ENCODE measurements around the gene SYPL1. TPM values are rescaled to one million over a fixed set of nuclear protein-coding genes. Genes with fewer than 3 reads are reported as not detected.

SYPL1 gene
- total and polyA plus RNA-seq, 4 experiments from 2014 or later = 46.9 to 78.3 (median 61.7) TPM

DNA sequence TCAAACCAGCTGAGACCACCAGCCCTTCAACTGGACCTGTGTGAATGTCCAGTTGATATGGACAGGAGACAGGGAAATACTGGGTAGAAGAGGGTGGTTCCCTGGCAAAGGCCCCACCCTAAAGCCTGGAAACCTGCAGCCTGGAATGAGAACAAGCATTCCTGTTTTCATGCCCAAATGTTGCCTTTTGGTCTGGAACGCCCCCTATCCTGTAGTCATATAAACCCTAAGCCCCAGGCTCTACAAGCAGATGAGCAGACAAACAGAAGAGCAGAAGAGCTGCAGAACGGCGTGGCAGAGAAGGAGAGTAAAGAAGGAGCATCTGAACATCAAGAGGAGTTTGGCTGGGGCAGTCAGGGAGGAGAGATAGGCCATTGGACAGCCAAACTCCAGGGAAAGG lies 38.4 kb downstream of the SYPL1 start:
- no peaks in the 10 kb centered on the region for H3K27me3 ChIP-seq (ENCODE audit: insufficient read depth, low read length)
- ChIA-PET CTCF (ENCODE audit: partially characterized antibody) (interaction anchor here (1.2 to 5.2 kb wide), 5 partner anchors 16 to 389 kb away, joined by 3 to 50 read pairs (median 15); no protein-coding TSS in a partner anchor), POLR2A (ENCODE audit: partially characterized antibody) (interaction anchor here (4.8 kb wide), 1 partner anchor 39 kb away, joined by 142 read pairs; the partner anchor contains the start of gene SYPL1)
- no peak overlapping the region for H3K4me3 ChIP-seq (ENCODE audit: low read length in 2 of 2)
- no peaks in the 10 kb centered on the region for H3K36me3 Mint-ChIP-seq
- peaks cover 43% of the 10 kb centered on the region for H3K4me1 ChIP-seq (ENCODE audit: insufficient read depth, low read length)
- H3K27ac Mint-ChIP-seq = peak overlapping the region in 6 of 7 donors; percentile 18 to 93 (median 76)
- peaks cover 30 to 67% (median 47%) of the 10 kb centered on the region in 4 donors for H3K4me1 Mint-ChIP-seq
- no peak overlapping the region for H3K4me3 Mint-ChIP-seq
- no peaks in the 10 kb centered on the region for H3K9me3 Mint-ChIP-seq
- no peaks in the 10 kb centered on the region for H3K36me3 ChIP-seq (ENCODE audit: insufficient read depth, low read length)
- H3K27me3 Mint-ChIP-seq = no peaks in the 10 kb centered on the region
- H3K27ac ChIP-seq (ENCODE audit: low read depth, low read length) = no peak overlapping the region
- no peaks in the 10 kb centered on the region for H3K9me3 ChIP-seq (ENCODE audit: control insufficient read depth in 1 of 2, low read length in 2 of 2)
- DNase-seq = no peak
- intact Hi-C loops (cut with micrococcal nuclease) = no loop called here

DNA sequence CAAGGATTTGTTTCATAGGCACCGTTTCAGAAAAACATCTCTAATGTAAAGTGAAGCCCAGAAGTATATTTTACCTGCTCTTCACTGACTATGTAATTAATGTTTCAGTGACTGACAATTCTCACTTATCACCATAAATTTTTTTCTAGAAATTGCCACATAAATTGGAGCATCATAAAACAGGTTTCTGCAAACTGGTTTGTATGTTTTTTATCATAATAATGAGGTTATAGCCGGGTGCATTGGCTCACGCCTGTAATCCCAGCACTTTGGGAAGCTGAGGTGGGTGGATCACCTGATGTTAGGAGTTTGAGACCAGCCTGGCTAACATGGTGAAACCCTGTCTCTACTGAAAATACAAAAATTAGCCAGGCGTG lies 39.4 kb downstream of the SYPL1 start:
- Histone ChIP-seq H3K4me1 (ENCODE audit: insufficient read depth, low read length) (peaks cover 43% of the 10 kb centered on the region), H3K27ac (ENCODE audit: low read depth, low read length) (no peak overlapping the region), H3K27me3 (ENCODE audit: insufficient read depth, low read length) (no peaks in the 10 kb centered on the region), H3K9me3 (ENCODE audit: control insufficient read depth in 1 of 2, low read length in 2 of 2) (no peaks in the 10 kb centered on the region), H3K4me3 (ENCODE audit: low read length in 2 of 2) (no peak overlapping the region), H3K36me3 (ENCODE audit: insufficient read depth, low read length) (no peaks in the 10 kb centered on the region)
- no peaks in the 10 kb centered on the region for H3K9me3 Mint-ChIP-seq
- intact Hi-C loops (cut with micrococcal nuclease) = no loop called here
- no peak overlapping the region for H3K4me3 Mint-ChIP-seq
- no peak for DNase-seq
- H3K27me3 Mint-ChIP-seq = no peaks in the 10 kb centered on the region
- H3K36me3 Mint-ChIP-seq = no peaks in the 10 kb centered on the region
- H3K27ac Mint-ChIP-seq = peak overlapping the region in 6 of 7 donors; percentile 86 to 95 (median 94)
- ChIA-PET CTCF (ENCODE audit: partially characterized antibody) (interaction anchor here (1.1 to 5.2 kb wide), 13 partner anchors 8 to 541 kb away, joined by 3 to 50 read pairs (median 5); partner anchors contain the start of gene SYPL1), POLR2A (ENCODE audit: partially characterized antibody) (interaction anchor here (1.1 to 4.8 kb wide), 7 partner anchors 9 to 381 kb away, joined by 4 to 142 read pairs (median 12); partner anchors contain the start of genes NAMPT and SYPL1)
- H3K4me1 Mint-ChIP-seq = peaks cover 30 to 68% (median 49%) of the 10 kb centered on the region in 4 donors

DNA sequence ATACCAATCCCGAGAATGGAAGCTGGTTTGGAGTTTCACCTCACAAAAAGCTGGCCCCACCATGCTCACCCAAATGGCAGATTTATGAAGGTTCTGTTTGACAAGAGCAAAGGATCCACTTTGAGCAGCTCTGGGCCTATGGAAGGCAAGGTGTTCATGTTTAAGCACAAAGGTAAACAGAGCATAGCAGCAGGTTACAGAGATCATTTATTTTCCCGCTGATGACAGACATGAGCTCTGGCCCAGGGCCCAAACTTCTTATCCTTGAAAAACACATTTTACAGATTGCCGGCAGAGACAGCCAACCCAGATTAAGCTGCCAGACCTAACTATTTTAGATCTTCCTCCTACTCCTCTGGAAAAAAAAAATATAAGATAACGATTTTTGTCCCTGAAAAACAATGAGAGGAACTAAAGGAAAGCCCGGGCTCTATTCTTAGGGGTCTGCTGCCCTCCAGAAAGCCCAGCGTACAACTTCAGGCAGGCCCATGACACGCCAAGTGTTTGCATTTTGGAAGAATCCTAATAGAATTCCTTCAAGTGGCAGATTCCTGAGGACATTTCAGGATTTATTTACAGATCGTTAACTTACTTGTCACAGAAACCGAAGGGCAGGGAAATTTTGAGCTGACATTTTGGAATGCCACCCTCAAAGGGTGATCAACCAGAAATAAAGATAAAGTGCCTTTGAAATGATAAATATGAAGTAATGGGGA lies 40.0 kb downstream of the SYPL1 start:
- peak overlapping the region in 1 of 2 donors; percentile 49 for H3K4me3 ChIP-seq (ENCODE audit: low read length in 2 of 2)
- H3K9me3 ChIP-seq (ENCODE audit: control insufficient read depth in 1 of 2, low read length in 2 of 2) = no peaks in the 10 kb centered on the region
- H3K36me3 ChIP-seq (ENCODE audit: insufficient read depth, low read length) = no peaks in the 10 kb centered on the region
- H3K27me3 ChIP-seq (ENCODE audit: insufficient read depth, low read length) = no peaks in the 10 kb centered on the region
- CTCF ChIA-PET (ENCODE audit: partially characterized antibody) = interaction anchor here (0.6 to 5.2 kb wide), 17 partner anchors 9 to 541 kb away, joined by 3 to 50 read pairs (median 5); partner anchors contain the start of gene SYPL1
- Mint-ChIP-seq H3K4me1 (peaks cover 29 to 65% (median 46%) of the 10 kb centered on the region in 4 donors), H3K9me3 (no peaks in the 10 kb centered on the region), H3K36me3 (no peaks in the 10 kb centered on the region), H3K27ac (peak overlapping the region; percentile 86 to 95 (median 94)), H3K4me3 (peak overlapping the region in 7 of 8 donors; percentile 73 to 86 (median 82)), H3K27me3 (no peaks in the 10 kb centered on the region)
- POLR2A ChIA-PET (ENCODE audit: partially characterized antibody) = interaction anchor here (0.8 to 4.8 kb wide), 21 partner anchors 9 to 1088 kb away, joined by 3 to 142 read pairs (median 7); partner anchors contain the start of genes KMT2E, NAMPT, RINT1 and SYPL1
- H3K27ac ChIP-seq (ENCODE audit: low read depth, low read length) = peak overlapping the region; percentile 52
- no peak for DNase-seq
- H3K4me1 ChIP-seq (ENCODE audit: insufficient read depth, low read length) = peaks cover 43% of the 10 kb centered on the region
- intact Hi-C loops (cut with micrococcal nuclease) = loop anchor here (1.0 kb wide), 2 partner anchors 15 to 39 kb away; no protein-coding TSS in a partner anchor

DNA sequence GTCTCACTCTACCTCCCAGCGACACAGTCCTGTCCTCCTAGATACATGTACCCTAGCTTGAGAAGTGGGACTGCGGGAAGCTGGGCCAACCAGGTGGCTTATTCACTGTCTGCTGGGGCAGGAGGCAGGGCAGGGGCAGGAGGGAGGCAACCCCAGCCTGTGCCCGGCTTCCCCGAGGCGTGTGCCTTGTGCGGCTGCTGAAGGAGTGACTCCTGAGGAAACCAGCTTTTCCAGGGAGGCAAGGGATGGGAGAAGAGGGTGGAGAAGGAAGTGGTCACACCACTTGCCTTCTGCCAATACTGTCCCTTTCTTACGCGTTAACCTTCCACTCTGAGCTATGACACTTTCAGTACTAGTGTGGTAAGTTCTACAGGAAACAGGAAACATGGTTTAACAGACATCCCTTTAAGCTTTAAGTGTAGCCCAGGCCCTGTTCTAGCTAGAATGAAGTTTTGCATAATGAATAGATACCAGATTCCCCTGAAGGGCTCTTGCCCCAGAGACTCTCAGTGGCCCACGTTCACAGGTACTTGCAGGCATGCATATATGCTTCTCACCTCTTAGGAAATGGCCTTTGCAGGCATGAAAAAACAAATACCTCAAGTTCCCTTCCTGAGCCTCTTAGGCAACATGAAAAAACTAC lies 40.6 kb downstream of the SYPL1 start:
- H3K4me3 Mint-ChIP-seq = peak overlapping the region; percentile 73 to 86 (median 82)
- Histone ChIP-seq H3K9me3 (ENCODE audit: control insufficient read depth in 1 of 2, low read length in 2 of 2) (no peaks in the 10 kb centered on the region), H3K27me3 (ENCODE audit: insufficient read depth, low read length) (no peaks in the 10 kb centered on the region), H3K36me3 (ENCODE audit: insufficient read depth, low read length) (no peaks in the 10 kb centered on the region), H3K4me1 (ENCODE audit: insufficient read depth, low read length) (peaks cover 43% of the 10 kb centered on the region), H3K27ac (ENCODE audit: low read depth, low read length) (peak overlapping the region; percentile 52), H3K4me3 (ENCODE audit: low read length in 2 of 2) (peak overlapping the region in 1 of 2 donors; percentile 49)
- intact Hi-C loops (cut with micrococcal nuclease) = loop anchor here (1.0 kb wide), 2 partner anchors 14 to 40 kb away; no protein-coding TSS in a partner anchor
- H3K27ac Mint-ChIP-seq = peak overlapping the region; percentile 86 to 95 (median 94)
- ChIA-PET POLR2A (ENCODE audit: partially characterized antibody) (interaction anchor here (0.8 to 4.8 kb wide), 22 partner anchors 10 to 1097 kb away, joined by 3 to 142 read pairs (median 7); partner anchors contain the start of genes HBP1, KMT2E, NAMPT and RINT1), CTCF (ENCODE audit: partially characterized antibody) (interaction anchor here (0.6 to 5.2 kb wide), 19 partner anchors 9 to 540 kb away, joined by 3 to 50 read pairs (median 5); partner anchors contain the start of gene SYPL1)
- H3K36me3 Mint-ChIP-seq = no peaks in the 10 kb centered on the region
- peaks cover 28 to 62% (median 42%) of the 10 kb centered on the region in 4 donors for H3K4me1 Mint-ChIP-seq
- no peaks in the 10 kb centered on the region for H3K9me3 Mint-ChIP-seq
- H3K27me3 Mint-ChIP-seq = no peaks in the 10 kb centered on the region
- peak; percentile 54 to 69 (median 63) for DNase-seq

DNA sequence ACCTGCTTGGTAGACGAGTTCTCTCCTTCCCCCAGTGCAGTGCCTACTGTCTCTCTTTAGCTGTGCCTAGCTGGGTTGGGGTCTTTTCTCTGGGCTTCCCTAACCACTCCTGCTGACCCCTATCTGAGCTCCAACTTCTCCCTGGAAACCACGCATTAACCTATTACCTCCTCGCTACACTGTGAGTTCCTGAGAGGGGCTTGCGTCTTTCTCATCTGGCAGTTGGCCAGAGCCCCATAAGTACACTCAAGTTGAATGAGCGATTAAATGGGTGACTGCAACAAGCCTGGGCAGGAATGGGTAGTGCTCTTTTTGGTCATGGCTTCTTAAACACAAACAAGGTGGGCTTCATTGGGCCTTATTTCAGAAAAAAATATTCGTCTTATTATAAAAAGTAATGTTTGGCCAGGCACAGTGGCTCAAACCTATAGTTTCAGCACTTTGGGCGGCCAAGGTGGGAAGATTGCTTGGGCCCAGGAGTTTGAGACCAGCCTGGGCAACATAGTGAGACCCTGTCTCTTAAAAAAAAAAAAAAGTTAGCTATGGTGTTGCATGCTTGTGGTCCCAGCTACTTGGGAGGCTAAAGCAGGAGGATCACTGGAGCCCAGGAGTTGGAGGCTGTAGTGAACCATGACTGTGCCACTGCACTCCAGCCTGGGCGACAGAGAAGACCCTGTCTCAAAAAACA lies 41.4 kb downstream of the SYPL1 start:
- Mint-ChIP-seq H3K4me3 (peak overlapping the region in 7 of 8 donors; percentile 73 to 86 (median 82)), H3K9me3 (no peaks in the 10 kb centered on the region), H3K27me3 (no peaks in the 10 kb centered on the region), H3K27ac (peak overlapping the region; percentile 86 to 95 (median 94)), H3K4me1 (peaks cover 26 to 62% (median 42%) of the 10 kb centered on the region in 4 donors), H3K36me3 (no peaks in the 10 kb centered on the region)
- intact Hi-C loops (cut with micrococcal nuclease) = loop anchor here (1.0 kb wide), 2 partner anchors 13 to 41 kb away; no protein-coding TSS in a partner anchor
- Histone ChIP-seq H3K9me3 (ENCODE audit: control insufficient read depth in 1 of 2, low read length in 2 of 2) (no peaks in the 10 kb centered on the region), H3K27ac (ENCODE audit: low read depth, low read length) (peak overlapping the region; percentile 52), H3K36me3 (ENCODE audit: insufficient read depth, low read length) (no peaks in the 10 kb centered on the region), H3K4me1 (ENCODE audit: insufficient read depth, low read length) (peaks cover 43% of the 10 kb centered on the region), H3K4me3 (ENCODE audit: low read length in 2 of 2) (peak overlapping the region in 1 of 2 donors; percentile 49), H3K27me3 (ENCODE audit: insufficient read depth, low read length) (no peaks in the 10 kb centered on the region)
- CTCF ChIA-PET (ENCODE audit: partially characterized antibody) = interaction anchor here (1.0 to 5.2 kb wide), 11 partner anchors 10 to 413 kb away, joined by 3 to 50 read pairs (median 5); partner anchors contain the start of gene SYPL1
- no peak for DNase-seq
- POLR2A ChIA-PET (ENCODE audit: partially characterized antibody) = interaction anchor here (1.2 to 4.8 kb wide), 15 partner anchors 9 to 1098 kb away, joined by 4 to 142 read pairs (median 9); partner anchors contain the start of genes HBP1, NAMPT and SYPL1

DNA sequence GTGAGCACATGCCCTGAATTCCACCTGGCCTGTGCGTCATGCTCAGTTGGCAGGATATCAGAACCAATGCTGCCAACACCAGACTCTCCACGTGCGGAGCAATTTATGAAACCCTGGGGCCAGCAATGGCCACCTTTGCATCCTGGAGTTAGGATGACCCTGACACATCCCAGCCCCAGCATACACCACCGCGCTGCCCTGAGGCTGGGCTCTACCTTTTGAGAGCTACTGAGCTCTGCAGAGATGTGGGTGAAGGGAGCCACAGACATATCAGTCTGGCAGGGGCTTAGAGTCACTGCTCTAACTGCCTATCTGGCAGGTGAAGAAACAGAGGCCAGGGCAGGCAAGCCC lies 41.9 kb downstream of the SYPL1 start:
- Histone ChIP-seq H3K27ac (ENCODE audit: low read depth, low read length) (no peak overlapping the region), H3K4me3 (ENCODE audit: low read length in 2 of 2) (no peak overlapping the region), H3K9me3 (ENCODE audit: control insufficient read depth in 1 of 2, low read length in 2 of 2) (no peaks in the 10 kb centered on the region), H3K36me3 (ENCODE audit: insufficient read depth, low read length) (no peaks in the 10 kb centered on the region), H3K4me1 (ENCODE audit: insufficient read depth, low read length) (peaks cover 43% of the 10 kb centered on the region), H3K27me3 (ENCODE audit: insufficient read depth, low read length) (no peaks in the 10 kb centered on the region)
- Mint-ChIP-seq H3K9me3 (no peaks in the 10 kb centered on the region), H3K4me3 (no peak overlapping the region), H3K4me1 (peaks cover 26 to 62% (median 42%) of the 10 kb centered on the region in 4 donors), H3K27ac (peak overlapping the region in 3 of 7 donors; percentile 43 to 87 (median 86)), H3K27me3 (no peaks in the 10 kb centered on the region), H3K36me3 (no peaks in the 10 kb centered on the region)
- ChIA-PET CTCF (ENCODE audit: partially characterized antibody) (interaction anchor here (1.2 to 5.2 kb wide), 5 partner anchors 12 to 412 kb away, joined by 3 to 50 read pairs (median 25); partner anchors contain the start of gene SYPL1), POLR2A (ENCODE audit: partially characterized antibody) (interaction anchor here (4.8 kb wide), 1 partner anchor 42 kb away, joined by 142 read pairs; the partner anchor contains the start of gene SYPL1)
- intact Hi-C loops (cut with micrococcal nuclease) = no loop called here
- DNase-seq = no peak
